Stomach (tissue), 4 donors: ENCODE measurements around the gene NPHP1.

Experiments
- EP300 ChIP-seq: sonication (generic); formaldehyde crosslinking; IDR thresholded peaks from one replicate; pipeline ENCODE4 v1.6.1; 2017; ENCODE audit warnings: antibody characterized with exemption
- POLR2A ChIP-seq, 4 donors: fragments of 450-650 bp; IDR thresholded peaks; one replicate each; pipeline ENCODE4 v1.6.1; 2016; ENCODE audit warnings: antibody characterized with exemption in 4 of 4, control low read depth in 2 of 4, mild to moderate bottlenecking in 1 of 4, moderate library complexity in 1 of 4
- POLR2AphosphoS5 ChIP-seq, 3 donors: sonication (generic); formaldehyde crosslinking; IDR thresholded peaks; one replicate each; pipeline ENCODE4 v1.6.1; 2016; ENCODE audit warnings: antibody characterized with exemption in 3 of 3
- TF ChIP-seq, protein P1 (sequence below), 7 experiments: fragments of 450-650 bp in 4 of 7; fragments of 200-600 bp in 3 of 7; sonication (generic) in 3 of 7; IDR thresholded peaks; one replicate each; pipeline ENCODE4 v1.5.1; 2016 to 2019; ENCODE audit warnings: antibody characterized with exemption in 7 of 7, control low read depth in 2 of 7, mild to moderate bottlenecking in 1 of 7

DNA sequence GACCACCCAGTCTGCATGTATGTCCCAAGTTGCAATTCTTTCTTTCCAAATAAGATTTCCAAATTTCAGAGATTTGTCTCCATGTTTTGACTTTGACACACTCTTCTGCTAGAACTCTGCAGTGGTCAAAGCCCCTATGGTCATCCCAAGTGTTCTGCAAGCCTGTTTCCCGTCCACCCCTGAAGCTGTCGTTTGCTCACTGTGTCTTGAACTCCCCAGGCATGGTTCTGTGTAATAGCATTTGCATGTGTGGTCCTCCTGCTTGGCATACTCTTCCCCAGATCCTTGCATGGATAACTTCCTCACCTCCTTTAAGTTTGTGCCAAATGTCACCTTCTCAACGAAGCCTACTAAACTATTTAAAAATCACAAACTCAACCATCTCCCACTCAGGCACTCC is 11.4 kb upstream of the NPHP1 start:
- TF ChIP-seq, protein P1, sequence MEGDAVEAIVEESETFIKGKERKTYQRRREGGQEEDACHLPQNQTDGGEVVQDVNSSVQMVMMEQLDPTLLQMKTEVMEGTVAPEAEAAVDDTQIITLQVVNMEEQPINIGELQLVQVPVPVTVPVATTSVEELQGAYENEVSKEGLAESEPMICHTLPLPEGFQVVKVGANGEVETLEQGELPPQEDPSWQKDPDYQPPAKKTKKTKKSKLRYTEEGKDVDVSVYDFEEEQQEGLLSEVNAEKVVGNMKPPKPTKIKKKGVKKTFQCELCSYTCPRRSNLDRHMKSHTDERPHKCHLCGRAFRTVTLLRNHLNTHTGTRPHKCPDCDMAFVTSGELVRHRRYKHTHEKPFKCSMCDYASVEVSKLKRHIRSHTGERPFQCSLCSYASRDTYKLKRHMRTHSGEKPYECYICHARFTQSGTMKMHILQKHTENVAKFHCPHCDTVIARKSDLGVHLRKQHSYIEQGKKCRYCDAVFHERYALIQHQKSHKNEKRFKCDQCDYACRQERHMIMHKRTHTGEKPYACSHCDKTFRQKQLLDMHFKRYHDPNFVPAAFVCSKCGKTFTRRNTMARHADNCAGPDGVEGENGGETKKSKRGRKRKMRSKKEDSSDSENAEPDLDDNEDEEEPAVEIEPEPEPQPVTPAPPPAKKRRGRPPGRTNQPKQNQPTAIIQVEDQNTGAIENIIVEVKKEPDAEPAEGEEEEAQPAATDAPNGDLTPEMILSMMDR (IDR thresholded peaks at IDR 0.05) = no peak
- TF ChIP-seq EP300 (no peak), POLR2A (IDR thresholded peaks at IDR 0.05) (no peak), POLR2AphosphoS5 (IDR thresholded peaks at IDR 0.05) (no peak)
